Calu3 (cell line): Measurements from ENCODE around the gene ARMC9. TPM values are rescaled to one million over a fixed set of nuclear protein-coding genes. Genes with fewer than 3 reads are reported as not detected.

Experiments
- BruUV-seq: library from RNA; stranded (reverse); fragments of 400-500 nt; replicated peaks from 2 replicates; lab custom pipeline; 2021; lab: Mats Ljungman, UMichigan
- CTCF ChIA-PET: fragments of 300-600 bp; sonication (Branson Sonifier 250); formaldehyde crosslinking; loops from one replicate; lab custom pipeline; 2022; ENCODE audit warnings: antibody characterized with exemption; lab: Charles Lee
- DNase-seq: peaks from one replicate; pipeline ENCODE4 v3.0.0; 2022
- H3K27ac Mint-ChIP-seq: one replicate; pipeline ENCODE4 v1.8.0; 2022; ENCODE audit warnings: mixed read lengths; ENCODE audit not compliant: unreplicated experiment
- H3K27me3 Mint-ChIP-seq: one replicate; pipeline ENCODE4 v1.8.0; 2022; ENCODE audit warnings: mixed read lengths; ENCODE audit not compliant: unreplicated experiment
- H3K36me3 Mint-ChIP-seq: one replicate; pipeline ENCODE4 v1.8.0; 2022; ENCODE audit warnings: mild to moderate bottlenecking, moderate library complexity, mixed read lengths; ENCODE audit not compliant: insufficient read depth, unreplicated experiment
- H3K4me1 Mint-ChIP-seq: one replicate; pipeline ENCODE4 v1.8.0; 2022; ENCODE audit warnings: mild to moderate bottlenecking, low read depth, mixed read lengths; ENCODE audit not compliant: unreplicated experiment
- H3K4me3 Mint-ChIP-seq: one replicate; pipeline ENCODE4 v1.8.0; 2022; ENCODE audit warnings: mild to moderate bottlenecking, low read depth, moderate library complexity, mixed read lengths; ENCODE audit not compliant: unreplicated experiment
- H3K9me3 Mint-ChIP-seq: one replicate; pipeline ENCODE4 v1.8.0; 2022; ENCODE audit warnings: low read depth, mixed read lengths; ENCODE audit not compliant: unreplicated experiment
- intact Hi-C: fragments of 100-400 bp; cut with micrococcal nuclease; formaldehyde crosslinking; loops from one replicate; pipeline ENCODE4 v1.10.0; 2022; ENCODE audit not compliant: unreplicated experiment
- total RNA-seq: library from RNA; stranded (reverse); gene quantifications from 2 replicates; pipeline ENCODE4 v1.2.3, GENCODE V29; 2022
- TF ChIP-seq, protein P1 (sequence below): fragments of 200-600 bp; IDR thresholded peaks from one replicate; pipeline ENCODE4 v1.8.0; 2022; ENCODE audit warnings: antibody characterized with exemption; ENCODE audit not compliant: unreplicated experiment

ARMC9 gene
- total RNA-seq, 1 experiment from 2014 or later = 13.6 TPM

GRCh38 chr2:231360401-231360800 is 162.0 kb downstream of the ARMC9 start:
- BruUV-seq = no TSS peak

GRCh38 chr2:231360881-231361371 is 162.5 kb downstream of the ARMC9 start:
- Mint-ChIP-seq H3K9me3 (no peaks in the 10 kb centered on the region), H3K4me1 (peaks cover 14% of the 10 kb centered on the region), H3K4me3 (no peak overlapping the region), H3K27me3 (no peaks in the 10 kb centered on the region), H3K27ac (no peak overlapping the region), H3K36me3 (peaks cover 10% of the 10 kb centered on the region)
- TF ChIP-seq, protein P1, sequence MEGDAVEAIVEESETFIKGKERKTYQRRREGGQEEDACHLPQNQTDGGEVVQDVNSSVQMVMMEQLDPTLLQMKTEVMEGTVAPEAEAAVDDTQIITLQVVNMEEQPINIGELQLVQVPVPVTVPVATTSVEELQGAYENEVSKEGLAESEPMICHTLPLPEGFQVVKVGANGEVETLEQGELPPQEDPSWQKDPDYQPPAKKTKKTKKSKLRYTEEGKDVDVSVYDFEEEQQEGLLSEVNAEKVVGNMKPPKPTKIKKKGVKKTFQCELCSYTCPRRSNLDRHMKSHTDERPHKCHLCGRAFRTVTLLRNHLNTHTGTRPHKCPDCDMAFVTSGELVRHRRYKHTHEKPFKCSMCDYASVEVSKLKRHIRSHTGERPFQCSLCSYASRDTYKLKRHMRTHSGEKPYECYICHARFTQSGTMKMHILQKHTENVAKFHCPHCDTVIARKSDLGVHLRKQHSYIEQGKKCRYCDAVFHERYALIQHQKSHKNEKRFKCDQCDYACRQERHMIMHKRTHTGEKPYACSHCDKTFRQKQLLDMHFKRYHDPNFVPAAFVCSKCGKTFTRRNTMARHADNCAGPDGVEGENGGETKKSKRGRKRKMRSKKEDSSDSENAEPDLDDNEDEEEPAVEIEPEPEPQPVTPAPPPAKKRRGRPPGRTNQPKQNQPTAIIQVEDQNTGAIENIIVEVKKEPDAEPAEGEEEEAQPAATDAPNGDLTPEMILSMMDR = no peak
- CTCF ChIA-PET = no interaction called here
- no TSS peak for BruUV-seq
- intact Hi-C loops = no loop called here
- DNase-seq = no peak

More at GRCh38 chr2:231360401-231360800, 162.0 kb downstream of the ARMC9 start:
- H3K27me3 Mint-ChIP-seq = no peaks in the 10 kb centered on the region
- no peak overlapping the region for H3K4me3 Mint-ChIP-seq
- peaks cover 7% of the 10 kb centered on the region for H3K36me3 Mint-ChIP-seq
- H3K4me1 Mint-ChIP-seq = peaks cover 9% of the 10 kb centered on the region
- TF ChIP-seq, protein P1 = no peak
- intact Hi-C loops = no loop called here
- no peaks in the 10 kb centered on the region for H3K9me3 Mint-ChIP-seq
- no peak for DNase-seq
- no peak overlapping the region for H3K27ac Mint-ChIP-seq
- CTCF ChIA-PET = interaction anchor here (1.2 kb wide), 1 partner anchor 13 kb away, joined by 3 read pairs; no protein-coding TSS in a partner anchor

- CTCF ChIA-PET = no interaction called here
- intact Hi-C loops = no loop called here
- H3K4me3 Mint-ChIP-seq = no peak overlapping the region
- no peak for DNase-seq
- TF ChIP-seq, protein P1 = no peak
- H3K4me1 Mint-ChIP-seq = peaks cover 16% of the 10 kb centered on the region
- H3K27ac Mint-ChIP-seq = no peak overlapping the region
- peaks cover 11% of the 10 kb centered on the region for H3K36me3 Mint-ChIP-seq
- H3K27me3 Mint-ChIP-seq = no peaks in the 10 kb centered on the region
- no TSS peak for BruUV-seq
- no peaks in the 10 kb centered on the region for H3K9me3 Mint-ChIP-seq
Measured at GRCh38 chr2:231361701-231362554, 163.5 kb downstream of the ARMC9 start.

DNA sequence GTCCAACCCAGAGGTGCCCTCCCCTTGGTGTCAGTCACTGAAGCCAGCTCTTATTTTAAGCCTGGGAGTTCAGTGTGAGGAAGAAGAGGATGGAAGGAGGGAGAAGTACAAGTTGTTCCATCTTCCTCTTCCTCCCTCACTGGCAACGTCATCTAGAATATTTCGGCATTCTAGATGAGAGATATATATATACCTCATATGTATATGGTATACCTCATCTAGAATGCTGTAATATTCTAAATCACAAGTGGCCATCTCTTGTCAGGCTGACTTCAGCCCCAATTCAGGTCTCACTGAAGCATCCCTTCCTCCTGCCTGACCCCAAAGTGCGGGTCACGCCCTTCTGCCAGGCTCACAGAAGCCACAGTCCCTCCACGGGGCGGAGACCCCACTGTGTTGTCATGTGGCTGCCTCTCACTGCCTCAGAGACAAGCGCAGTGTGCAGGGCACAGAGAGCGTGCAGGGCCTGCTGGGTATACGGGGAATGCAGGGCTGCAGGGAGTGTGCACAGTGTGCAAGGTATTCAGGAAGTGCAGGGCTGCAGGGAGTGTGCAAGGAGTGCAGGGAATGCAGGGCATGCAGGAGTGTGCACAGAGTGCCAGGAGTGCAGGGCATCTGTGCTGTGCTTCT is 164.2 kb downstream of the ARMC9 start:
- no peak overlapping the region for H3K27ac Mint-ChIP-seq
- no peaks in the 10 kb centered on the region for H3K9me3 Mint-ChIP-seq
- no TSS peak for BruUV-seq
- H3K36me3 Mint-ChIP-seq = peaks cover 11% of the 10 kb centered on the region
- CTCF ChIA-PET = no interaction called here
- TF ChIP-seq, protein P1 = no peak
- peaks cover 16% of the 10 kb centered on the region for H3K4me1 Mint-ChIP-seq
- intact Hi-C loops = no loop called here
- no peaks in the 10 kb centered on the region for H3K27me3 Mint-ChIP-seq
- no peak for DNase-seq
- no peak overlapping the region for H3K4me3 Mint-ChIP-seq
